Measurements from ENCODE around the gene STX10.
A peak's percentile ranks its signal among the peaks of the same experiment; 100 is the strongest.

The STX10 gene

DNA sequence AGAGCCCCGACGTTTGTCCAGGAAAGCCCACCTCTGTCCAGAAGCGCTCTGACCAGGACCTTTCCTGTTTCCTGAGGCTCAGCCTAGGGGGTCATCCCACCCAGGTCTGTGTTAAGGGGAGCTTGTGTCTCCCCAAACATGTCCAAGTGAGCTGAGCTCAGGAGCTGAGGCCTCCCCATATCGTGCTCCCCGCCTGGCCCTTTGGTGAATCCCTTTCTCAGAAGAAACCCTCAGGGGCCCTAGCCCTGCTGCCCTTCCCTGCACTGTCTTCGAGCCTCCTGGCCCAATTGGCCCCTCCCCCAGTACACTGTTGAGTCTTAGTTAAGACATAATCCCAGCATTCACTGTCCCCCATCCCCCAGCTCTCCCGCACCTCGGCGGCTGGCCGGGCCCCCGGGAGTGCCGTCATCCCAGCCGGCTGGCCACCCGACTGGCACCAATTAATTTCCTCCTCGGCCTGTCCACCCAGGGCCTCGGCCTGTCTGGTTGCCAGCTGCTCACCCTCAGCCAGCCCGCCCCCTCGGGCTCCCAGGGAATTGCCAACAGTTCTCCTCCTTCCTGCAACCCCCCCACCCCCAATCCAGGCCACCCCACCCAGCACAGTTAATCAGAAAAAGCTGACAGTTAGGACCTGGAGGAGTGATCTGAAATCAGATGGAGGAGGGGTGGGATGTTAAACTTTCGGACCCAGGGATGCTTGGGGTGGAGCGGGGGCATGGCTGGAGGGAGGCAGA is 13.6 kb upstream of the STX10 start:
- WGBS, result 2% methylated on average over 20 of the region's 20 CpGs
- no peaks in the 10 kb centered on the region for H3K9me3 ChIP-seq (ENCODE audit: insufficient read depth, low read depth, low read length)
- no peaks in the 10 kb centered on the region for H3K27me3 ChIP-seq (ENCODE audit: insufficient read depth, low read length)
- H3K27ac ChIP-seq (ENCODE audit: low read depth, low read length), result peak overlapping the region; percentile 98
- H3K9ac ChIP-seq (ENCODE audit: low read depth, low read length), result peak overlapping the region; percentile 87
- peaks cover 35% of the 10 kb centered on the region for H3K4me1 ChIP-seq (ENCODE audit: insufficient read depth, low read length)
- H3K36me3 ChIP-seq (ENCODE audit: insufficient read depth, low read length), result no peaks in the 10 kb centered on the region
- peak overlapping the region; percentile 51 for H3K4me3 ChIP-seq (ENCODE audit: low read length)

DNA sequence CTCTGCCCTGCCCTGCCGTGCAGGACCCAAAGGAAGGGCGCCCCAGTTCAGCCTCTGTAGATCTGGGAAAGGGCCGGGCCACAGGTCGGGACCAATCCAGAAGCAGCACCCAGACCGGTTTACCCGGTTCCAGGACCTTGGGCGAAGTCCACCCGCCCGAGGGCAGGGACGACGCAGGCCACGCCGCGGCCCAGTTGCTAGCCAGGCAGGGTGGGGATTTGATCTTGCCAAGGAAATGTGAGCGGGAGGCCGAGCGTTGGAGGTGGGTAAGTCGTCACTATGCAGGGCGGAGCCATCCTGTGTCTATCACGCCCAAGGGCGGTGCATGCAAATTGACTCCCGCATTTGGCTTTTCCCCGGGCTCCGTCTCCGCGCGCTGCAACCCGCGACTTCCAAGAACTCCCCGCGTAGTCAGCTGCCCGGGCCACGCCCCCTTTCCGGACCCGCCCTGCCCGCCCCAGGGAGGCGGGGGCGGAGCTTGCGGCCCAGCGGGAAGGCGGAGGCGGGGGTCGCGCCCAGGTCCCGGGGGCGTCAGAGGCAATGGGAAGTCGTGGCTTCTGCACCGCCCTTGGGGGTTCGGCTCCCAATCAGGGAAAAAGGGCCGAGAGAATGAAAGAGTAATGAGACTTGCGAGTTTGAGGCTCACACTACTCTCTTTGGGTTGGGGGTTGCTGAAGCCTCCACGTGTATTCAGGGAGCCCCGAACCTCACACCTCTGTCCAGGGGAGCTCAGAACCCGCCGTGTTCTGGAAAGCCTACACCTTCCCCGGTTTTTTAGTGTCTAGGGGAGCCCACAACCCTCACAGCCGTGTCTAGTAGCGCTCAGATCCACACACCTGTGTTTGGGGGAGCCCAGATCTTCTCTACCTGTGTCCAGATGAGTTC is 12.8 kb upstream of the STX10 start:
- WGBS, result 2% methylated on average over 58 of the region's 58 CpGs
- Histone ChIP-seq H3K27ac (ENCODE audit: low read depth, low read length) (peak overlapping the region; percentile 98), H3K4me1 (ENCODE audit: insufficient read depth, low read length) (peaks cover 31% of the 10 kb centered on the region), H3K27me3 (ENCODE audit: insufficient read depth, low read length) (no peaks in the 10 kb centered on the region), H3K4me3 (ENCODE audit: low read length) (peak overlapping the region; percentile 51), H3K9me3 (ENCODE audit: insufficient read depth, low read depth, low read length) (no peaks in the 10 kb centered on the region), H3K36me3 (ENCODE audit: insufficient read depth, low read length) (no peaks in the 10 kb centered on the region), H3K9ac (ENCODE audit: low read depth, low read length) (peak overlapping the region; percentile 87)

DNA sequence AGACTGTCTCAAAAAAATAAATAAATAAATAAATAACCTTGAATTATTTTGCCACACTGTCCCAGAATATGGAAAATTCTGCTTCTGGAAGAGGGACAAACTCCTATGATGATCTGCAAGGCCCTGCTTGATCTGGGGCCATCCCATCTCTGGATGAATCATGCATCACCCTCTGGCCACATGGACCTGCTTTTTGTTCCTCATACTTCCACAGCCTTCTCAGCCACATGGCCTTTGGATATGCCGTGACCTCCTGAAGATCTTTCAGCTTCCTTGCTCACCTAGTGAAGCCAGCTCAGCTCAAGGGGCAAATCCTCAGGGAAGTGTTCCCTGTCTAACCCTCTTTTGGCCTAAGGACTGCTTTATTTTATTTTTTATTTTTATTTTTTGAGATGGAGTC is 10.4 kb upstream of the STX10 start:
- H3K9ac ChIP-seq (ENCODE audit: low read depth, low read length), result no peak overlapping the region
- H3K27me3 ChIP-seq (ENCODE audit: insufficient read depth, low read length), result no peaks in the 10 kb centered on the region
- peaks cover 23% of the 10 kb centered on the region for H3K4me1 ChIP-seq (ENCODE audit: insufficient read depth, low read length)
- H3K9me3 ChIP-seq (ENCODE audit: insufficient read depth, low read depth, low read length), result no peaks in the 10 kb centered on the region
- no peaks in the 10 kb centered on the region for H3K36me3 ChIP-seq (ENCODE audit: insufficient read depth, low read length)
- H3K27ac ChIP-seq (ENCODE audit: low read depth, low read length), result no peak overlapping the region
- no peak overlapping the region for H3K4me3 ChIP-seq (ENCODE audit: low read length)
- 93% methylated on average over 1 of the region's 1 CpG for WGBS

DNA sequence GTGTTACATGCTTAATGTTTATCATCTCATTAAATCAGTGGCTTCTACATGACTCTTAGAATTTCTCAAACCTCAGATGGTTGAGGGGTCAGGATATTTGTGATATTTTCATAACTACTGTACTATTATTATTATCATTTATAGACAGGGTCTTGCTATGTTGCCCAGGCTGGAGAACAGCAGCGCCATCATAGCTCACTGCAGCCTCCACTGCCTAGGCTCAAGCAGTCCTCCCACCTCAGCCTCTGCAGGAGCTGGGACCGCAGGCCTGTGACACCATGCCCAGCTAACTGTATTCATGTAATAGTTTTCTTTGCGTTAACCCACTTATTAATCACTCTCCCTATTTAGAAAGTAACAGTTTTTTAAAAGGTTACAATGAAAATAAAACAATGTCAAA is 9.5 kb upstream of the STX10 start:
- Histone ChIP-seq H3K9me3 (ENCODE audit: insufficient read depth, low read depth, low read length) (no peaks in the 10 kb centered on the region), H3K36me3 (ENCODE audit: insufficient read depth, low read length) (no peaks in the 10 kb centered on the region), H3K27me3 (ENCODE audit: insufficient read depth, low read length) (no peaks in the 10 kb centered on the region), H3K27ac (ENCODE audit: low read depth, low read length) (no peak overlapping the region), H3K4me3 (ENCODE audit: low read length) (no peak overlapping the region), H3K9ac (ENCODE audit: low read depth, low read length) (no peak overlapping the region), H3K4me1 (ENCODE audit: insufficient read depth, low read length) (peaks cover 15% of the 10 kb centered on the region)
- WGBS, result 95% methylated on average over 2 of the region's 3 CpGs

DNA sequence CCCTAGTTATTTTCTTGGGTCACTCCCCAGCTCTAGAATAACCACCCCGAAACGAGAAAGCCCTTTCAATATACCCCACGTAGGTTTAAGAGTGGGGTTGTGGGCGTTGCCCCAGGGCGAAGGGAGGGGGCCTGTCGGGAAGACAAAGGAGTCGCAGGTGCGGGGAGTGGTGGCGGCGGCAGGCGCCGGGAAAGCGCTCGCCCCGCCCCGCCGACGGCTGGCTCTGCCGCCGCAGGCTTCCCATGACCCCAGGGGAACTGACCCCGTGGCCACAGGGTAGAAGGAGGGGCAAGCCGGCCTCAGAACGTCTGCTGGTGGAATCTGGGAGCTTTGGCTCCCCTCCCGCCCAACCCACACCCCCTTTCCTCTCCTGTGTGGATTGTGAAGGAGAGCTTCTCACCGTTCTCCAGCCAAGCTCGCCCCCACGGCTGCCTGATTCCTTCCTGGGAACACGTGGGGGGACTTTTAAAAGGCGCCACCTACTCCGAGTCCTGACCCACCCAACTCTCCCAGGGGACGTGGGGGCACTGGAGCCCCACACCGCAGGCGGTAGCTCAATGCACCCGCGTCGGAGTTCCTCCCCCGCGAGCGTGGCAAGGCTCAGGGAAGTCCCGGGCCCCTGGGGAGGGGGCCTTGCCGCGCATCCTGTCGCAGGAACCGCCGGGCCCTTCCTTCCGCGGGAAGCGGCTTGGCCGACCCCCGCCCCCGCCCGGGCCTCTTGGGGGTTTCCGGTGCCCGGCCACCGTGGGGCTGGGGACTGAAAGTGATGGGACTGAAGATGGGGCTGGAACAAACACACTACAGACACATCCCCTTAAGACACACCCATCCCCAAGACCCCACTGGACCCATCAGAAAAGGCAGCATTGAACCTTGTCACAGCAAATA is 5.5 kb upstream of the STX10 start:
- peaks cover 3% of the 10 kb centered on the region; the same call in 1 of the 2 replicates for H3K36me3 ChIP-seq (ENCODE audit: insufficient read depth, low read length)
- 2% methylated on average over 44 of the region's 55 CpGs for WGBS
- no peaks in the 10 kb centered on the region for H3K9me3 ChIP-seq (ENCODE audit: insufficient read depth, low read depth, low read length)
- H3K4me1 ChIP-seq (ENCODE audit: insufficient read depth, low read length), result peaks cover 5% of the 10 kb centered on the region
- peak overlapping the region; percentile 89 for H3K4me3 ChIP-seq (ENCODE audit: low read length)
- peak overlapping the region; percentile 95 for H3K9ac ChIP-seq (ENCODE audit: low read depth, low read length)
- peak overlapping the region; percentile 90 for H3K27ac ChIP-seq (ENCODE audit: low read depth, low read length)
- H3K27me3 ChIP-seq (ENCODE audit: insufficient read depth, low read length), result no peaks in the 10 kb centered on the region

DNA sequence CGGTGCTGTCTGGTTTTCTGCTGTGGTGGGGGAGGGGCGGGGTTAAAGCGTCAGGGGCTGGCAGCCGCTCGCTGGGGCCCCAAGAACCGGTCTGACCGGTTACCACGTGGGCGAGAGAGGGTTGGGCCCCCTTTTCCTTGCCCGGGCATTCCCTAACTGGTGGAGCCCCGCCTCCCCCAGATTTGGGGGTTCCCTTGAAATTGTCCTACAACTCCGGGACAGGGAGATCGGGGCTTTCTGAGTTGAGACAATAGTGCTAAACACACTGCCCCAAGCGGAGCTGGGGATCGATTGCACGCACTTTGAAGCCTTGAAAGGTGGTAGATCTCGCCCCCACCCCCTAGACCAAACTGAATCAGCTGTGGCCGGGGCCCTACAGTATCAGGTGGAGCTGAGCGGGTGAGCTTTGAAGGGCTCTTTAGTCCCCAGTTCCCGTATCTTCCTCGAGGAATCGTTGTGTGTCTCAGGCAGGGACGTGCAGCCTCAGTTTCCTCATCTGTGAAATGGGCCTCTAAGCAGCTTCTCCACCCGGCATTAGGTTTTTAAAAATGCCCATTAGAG is 4.8 kb upstream of the STX10 start:
- Histone ChIP-seq H3K27me3 (ENCODE audit: insufficient read depth, low read length) (no peaks in the 10 kb centered on the region), H3K4me3 (ENCODE audit: low read length) (peak overlapping the region; percentile 89), H3K36me3 (ENCODE audit: insufficient read depth, low read length) (peaks cover 3% of the 10 kb centered on the region; the same call in 1 of the 2 replicates), H3K9ac (ENCODE audit: low read depth, low read length) (peak overlapping the region; percentile 95), H3K27ac (ENCODE audit: low read depth, low read length) (peak overlapping the region; percentile 90), H3K9me3 (ENCODE audit: insufficient read depth, low read depth, low read length) (no peaks in the 10 kb centered on the region), H3K4me1 (ENCODE audit: insufficient read depth, low read length) (peaks cover 5% of the 10 kb centered on the region)
- WGBS, result under 1% methylated on average over 24 of the region's 24 CpGs

DNA sequence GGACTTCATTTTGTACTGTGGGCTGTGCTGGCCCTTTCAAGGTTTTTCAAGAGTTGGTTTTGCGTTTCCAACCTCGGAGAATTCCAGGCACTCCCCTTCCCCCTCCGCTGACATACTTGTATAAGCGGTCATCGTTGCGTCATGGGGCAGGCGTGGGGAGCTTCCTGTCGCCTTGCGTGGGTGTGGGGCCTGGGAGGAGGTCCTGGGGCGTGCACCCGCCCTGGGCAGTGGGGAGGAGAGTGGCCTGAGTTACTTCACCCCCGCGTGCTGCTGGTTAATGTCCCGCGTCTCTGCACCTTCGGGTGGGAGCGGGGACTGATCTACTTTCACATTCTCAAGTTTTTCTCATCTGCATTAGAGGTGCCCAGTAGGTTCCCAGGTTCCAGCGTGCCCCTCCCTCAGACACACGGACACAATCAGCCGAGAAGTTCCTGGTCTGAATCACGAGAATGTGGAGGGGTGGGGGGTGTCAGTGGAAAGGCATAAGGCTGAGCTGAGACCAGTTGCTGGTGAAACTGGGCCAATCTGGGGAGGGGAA is 4.1 kb upstream of the STX10 start:
- peak overlapping the region; percentile 95 for H3K9ac ChIP-seq (ENCODE audit: low read depth, low read length)
- WGBS, result 1% methylated on average over 20 of the region's 21 CpGs
- no peaks in the 10 kb centered on the region for H3K27me3 ChIP-seq (ENCODE audit: insufficient read depth, low read length)

DNA sequence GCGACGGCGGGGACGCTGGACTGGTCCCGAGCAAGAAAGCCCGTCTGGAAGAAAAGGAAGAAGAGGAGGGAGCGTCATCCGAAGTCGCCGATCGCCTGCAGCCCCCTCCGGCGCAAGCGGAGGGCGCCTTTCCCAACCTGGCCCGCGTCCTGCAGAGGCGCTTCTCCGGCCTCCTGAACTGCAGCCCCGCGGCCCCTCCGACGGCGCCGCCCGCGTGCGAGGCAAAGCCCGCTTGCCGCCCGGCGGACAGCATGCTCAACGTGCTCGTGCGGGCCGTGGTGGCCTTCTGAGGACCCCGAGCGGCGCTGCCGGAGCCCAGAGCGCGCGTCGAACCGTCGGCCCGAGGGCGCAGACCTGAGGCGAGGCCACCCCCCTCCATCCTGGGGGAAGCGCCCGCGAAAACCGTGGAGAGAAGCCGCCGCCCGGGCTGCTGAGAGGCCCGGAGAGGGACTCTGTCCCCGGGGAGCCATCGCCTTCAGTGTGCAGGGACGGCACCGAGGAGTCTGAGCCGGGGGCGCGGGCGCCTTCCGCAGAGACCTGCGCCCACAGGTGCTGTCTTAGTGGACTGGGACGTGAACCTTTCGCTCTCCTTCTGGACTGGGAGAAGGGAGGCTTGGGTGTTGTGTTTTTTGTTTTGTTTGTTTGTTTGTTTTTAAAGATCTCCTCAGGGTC is 3.5 kb upstream of the STX10 start:
- no peaks in the 10 kb centered on the region for H3K9me3 ChIP-seq (ENCODE audit: insufficient read depth, low read depth, low read length)
- peak overlapping the region; percentile 89 for H3K4me3 ChIP-seq (ENCODE audit: low read length)
- WGBS, result under 1% methylated on average over 69 of the region's 69 CpGs
- peaks cover 3% of the 10 kb centered on the region; the same call in 1 of the 2 replicates for H3K36me3 ChIP-seq (ENCODE audit: insufficient read depth, low read length)
- no peaks in the 10 kb centered on the region for H3K27me3 ChIP-seq (ENCODE audit: insufficient read depth, low read length)
- peak overlapping the region; percentile 95 for H3K9ac ChIP-seq (ENCODE audit: low read depth, low read length)
- H3K4me1 ChIP-seq (ENCODE audit: insufficient read depth, low read length), result peaks cover 5% of the 10 kb centered on the region
- H3K27ac ChIP-seq (ENCODE audit: low read depth, low read length), result peak overlapping the region; percentile 90

More for the DNA sequence above, 4.1 kb upstream of the STX10 start:
- H3K4me3 ChIP-seq (ENCODE audit: low read length), result peak overlapping the region; percentile 89
- H3K9me3 ChIP-seq (ENCODE audit: insufficient read depth, low read depth, low read length), result no peaks in the 10 kb centered on the region
- H3K36me3 ChIP-seq (ENCODE audit: insufficient read depth, low read length), result peaks cover 3% of the 10 kb centered on the region; the same call in 1 of the 2 replicates
- peaks cover 5% of the 10 kb centered on the region for H3K4me1 ChIP-seq (ENCODE audit: insufficient read depth, low read length)
- peak overlapping the region; percentile 90 for H3K27ac ChIP-seq (ENCODE audit: low read depth, low read length)

DNA sequence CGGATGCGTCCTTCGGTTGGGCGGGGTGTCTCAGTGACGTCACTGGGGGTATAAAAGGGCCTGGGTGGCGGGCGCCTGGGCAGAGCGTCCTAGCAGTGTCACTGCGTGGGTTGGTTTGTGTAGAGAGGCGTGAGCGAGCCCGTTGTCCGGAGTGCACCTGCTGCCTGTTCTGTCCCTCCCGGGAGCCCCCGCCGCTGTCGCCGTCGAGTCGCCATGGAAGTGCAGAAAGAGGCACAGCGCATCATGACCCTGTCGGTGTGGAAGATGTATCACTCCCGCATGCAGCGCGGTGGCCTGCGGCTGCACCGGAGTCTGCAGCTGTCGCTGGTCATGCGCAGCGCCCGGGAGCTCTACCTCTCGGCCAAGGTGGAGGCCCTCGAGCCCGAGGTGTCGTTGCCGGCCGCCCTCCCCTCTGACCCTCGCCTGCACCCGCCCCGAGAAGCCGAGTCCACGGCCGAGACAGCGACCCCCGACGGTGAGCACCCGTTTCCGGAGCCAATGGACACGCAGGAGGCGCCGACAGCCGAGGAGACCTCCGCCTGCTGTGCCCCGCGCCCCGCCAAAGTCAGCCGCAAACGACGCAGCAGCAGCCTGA is 2.9 kb upstream of the STX10 start:
- under 1% methylated on average over 59 of the region's 59 CpGs for WGBS
- Histone ChIP-seq H3K27me3 (ENCODE audit: insufficient read depth, low read length) (no peaks in the 10 kb centered on the region), H3K4me1 (ENCODE audit: insufficient read depth, low read length) (peaks cover 5% of the 10 kb centered on the region), H3K27ac (ENCODE audit: low read depth, low read length) (peak overlapping the region; percentile 100), H3K9ac (ENCODE audit: low read depth, low read length) (peak overlapping the region; percentile 95), H3K36me3 (ENCODE audit: insufficient read depth, low read length) (peaks cover 3% of the 10 kb centered on the region; the same call in 1 of the 2 replicates), H3K4me3 (ENCODE audit: low read length) (peak overlapping the region; percentile 89), H3K9me3 (ENCODE audit: insufficient read depth, low read depth, low read length) (no peaks in the 10 kb centered on the region)

Measured in HUES64 (cell line).